ENCODE measurements around the gene OGFR. TPM values are rescaled to one million over a fixed set of nuclear protein-coding genes. Genes with fewer than 3 reads are reported as not detected.

The OGFR gene
- total RNA-seq, 1 experiment from 2014 or later: 55.0 TPM

DNA sequence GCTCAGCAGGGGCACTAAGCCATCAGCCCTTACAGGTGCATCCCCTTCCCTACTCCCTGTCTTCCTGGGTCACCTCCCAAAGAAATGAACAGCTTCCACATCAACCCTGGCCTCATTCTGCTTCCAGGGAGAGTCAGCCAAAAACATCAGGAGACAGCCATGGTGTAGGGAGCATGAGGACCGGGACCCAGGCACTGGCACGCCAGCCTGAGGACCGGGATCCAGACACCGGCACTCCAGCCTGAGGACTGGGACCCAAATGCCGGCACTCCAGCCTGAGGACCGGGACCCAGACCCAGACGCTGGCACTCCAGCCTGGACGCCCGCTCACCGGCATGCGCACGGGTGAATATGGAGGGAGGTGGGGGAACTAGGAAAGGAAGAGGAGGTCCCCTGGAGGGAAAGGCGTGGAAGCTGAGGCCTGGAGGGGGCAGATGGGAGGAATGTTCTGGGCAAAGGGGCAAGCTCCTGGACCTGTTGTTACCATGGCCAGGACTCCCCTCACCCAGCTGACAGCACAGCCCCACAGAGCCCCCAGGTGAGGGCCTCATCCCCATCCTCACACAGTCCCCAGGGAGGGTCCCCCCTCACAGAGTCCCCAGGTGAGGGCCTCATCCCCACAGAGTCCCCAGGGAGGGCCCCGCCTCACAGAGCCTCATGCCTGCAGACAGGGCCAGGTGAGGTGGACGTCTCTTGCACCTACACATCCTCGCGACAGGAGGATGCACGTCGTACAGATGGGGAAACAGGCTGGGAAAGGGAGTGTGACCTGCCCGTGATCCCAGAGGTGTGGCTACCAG lies 34.3 kb upstream of the OGFR start:
- DNase-seq (ENCODE audit: low read depth): no peak

DNA sequence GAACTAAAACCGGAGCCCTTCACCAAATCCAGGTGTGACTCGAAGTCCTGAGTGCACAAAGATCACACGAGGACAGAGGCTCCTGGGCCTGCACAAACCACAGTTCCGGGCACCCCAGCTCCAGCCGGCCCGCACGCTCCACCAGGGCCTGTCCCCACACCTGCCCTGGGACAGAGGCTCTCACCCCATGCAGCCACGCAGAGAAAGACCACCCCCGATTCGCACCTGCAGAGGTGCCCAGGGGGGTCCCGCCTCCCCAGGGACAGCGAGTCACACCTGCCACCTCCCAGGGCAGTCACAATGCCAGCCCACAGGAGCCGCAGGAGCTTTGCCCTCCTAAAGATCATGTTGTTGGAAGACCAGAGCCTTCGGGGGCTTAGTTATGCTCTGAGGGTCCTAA lies 33.7 kb upstream of the OGFR start:
- no peak for DNase-seq (ENCODE audit: low read depth)

DNA sequence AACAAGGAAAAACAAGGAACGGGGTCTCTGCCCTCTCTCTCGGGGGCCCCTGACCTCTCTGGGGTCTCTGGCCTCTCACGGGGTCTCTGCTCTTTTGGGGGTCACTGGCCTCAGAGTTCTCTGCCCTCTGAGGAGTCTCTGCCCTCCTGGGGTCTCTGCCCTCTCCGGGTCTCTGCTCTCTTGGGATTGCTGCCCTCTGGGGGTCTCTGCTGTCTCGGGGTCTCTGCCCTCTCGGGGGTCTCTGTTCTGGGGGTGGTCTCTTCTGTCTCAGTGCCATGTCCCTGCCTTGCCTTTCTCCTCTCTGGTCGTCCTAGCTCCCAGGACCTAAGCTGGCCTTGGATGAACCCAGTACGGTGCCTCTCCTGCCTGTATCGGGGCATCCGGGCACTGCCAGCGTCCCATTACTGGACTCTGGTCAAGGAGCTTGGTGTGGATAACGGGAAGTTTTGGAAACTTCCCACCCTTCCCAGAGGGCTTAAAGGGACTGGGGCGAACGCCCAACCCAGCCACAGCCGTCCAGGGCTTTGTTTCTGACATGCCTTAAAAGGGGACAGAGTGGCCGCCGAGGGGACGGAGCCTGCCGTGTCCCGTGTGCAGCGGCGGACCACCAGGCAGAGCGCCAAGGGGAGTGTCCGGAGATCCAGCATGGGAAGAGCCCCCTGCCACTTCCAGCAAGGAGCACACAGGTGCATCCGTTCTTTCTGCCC lies 33.1 kb upstream of the OGFR start:
- no peak for DNase-seq (ENCODE audit: low read depth)

DNA sequence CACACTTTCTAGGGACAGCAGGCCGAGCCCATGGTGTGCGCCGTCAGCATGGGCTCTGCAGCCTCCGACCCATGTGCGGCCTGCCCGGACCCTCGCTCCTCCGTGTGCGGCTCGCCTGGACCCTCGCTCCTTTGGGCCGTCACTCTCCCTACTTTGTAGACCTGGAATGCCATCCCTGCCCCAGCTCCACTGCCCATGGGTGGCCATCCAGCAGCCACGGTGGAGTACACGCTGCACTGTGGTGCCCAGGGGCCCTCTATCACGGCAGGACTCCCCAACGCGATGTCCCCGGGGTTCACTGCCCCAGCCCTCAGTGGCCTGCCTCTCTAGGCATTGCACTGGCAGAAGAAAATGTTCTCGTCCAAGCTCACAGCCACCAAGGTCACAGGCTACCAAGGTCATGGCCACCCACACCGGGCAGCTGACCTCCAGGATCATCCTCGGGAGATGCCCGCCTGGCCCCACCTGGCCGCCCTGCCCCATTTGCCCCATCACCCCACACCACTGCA lies 32.5 kb upstream of the OGFR start:
- DNase-seq (ENCODE audit: low read depth): no peak

DNA sequence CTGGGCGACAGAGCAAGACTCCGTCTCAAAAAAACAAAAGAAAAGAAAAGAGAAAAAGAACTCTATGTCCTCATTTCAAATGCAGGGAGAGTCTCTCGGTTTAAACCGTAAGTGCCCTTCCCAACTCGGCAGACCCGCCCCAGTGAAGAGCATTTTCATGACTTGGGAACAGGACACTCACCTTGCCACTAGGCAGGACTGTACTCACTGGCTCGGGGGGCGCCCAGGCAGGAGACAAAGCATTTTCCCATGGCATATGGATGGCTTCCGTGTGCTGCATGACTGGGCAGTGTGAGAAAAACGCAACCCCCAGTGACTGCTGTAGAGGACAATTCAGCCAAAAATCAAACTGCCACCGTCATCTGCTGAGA lies 32.0 kb upstream of the OGFR start:
- no peak for DNase-seq (ENCODE audit: low read depth)

DNA sequence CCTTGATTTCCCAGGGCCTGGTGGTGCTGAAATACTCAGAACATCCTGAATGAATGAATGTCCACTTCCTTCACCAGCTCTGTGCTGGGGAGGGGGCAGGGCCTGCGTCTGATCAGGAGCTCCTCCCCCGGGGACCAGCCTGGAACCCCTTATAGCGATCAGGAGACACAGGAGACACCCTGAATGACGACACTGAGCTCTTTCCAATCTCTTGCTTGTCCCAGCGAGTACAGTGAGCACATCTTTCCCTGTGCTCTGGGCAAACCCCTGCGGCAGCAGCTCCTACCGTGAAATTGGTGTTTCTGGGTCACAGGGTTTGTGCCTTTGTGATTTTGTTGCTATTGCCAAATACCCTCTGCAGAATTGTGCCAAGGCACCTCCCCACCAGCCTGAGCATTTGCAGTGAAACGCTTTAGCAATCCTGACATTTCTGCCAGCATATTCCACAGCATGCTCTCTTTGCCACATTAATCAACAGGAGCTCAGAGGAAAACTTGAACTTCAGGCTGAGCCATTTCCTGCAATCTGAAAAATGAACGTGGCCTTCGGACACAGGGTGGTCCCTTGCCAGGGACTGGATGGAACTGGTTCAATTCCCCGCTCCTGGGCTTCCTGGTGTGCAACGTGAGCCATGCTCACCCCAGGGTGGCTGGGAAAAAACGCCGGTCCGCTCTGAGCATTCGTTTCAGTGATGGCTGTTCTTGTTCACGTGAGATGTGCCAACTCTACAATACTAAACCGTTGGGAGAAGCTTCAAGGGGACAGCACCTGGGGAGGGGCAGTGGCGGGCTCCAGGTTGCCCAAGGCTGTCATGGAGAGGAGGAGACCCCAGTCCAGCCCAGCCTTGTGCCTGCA lies 31.4 kb upstream of the OGFR start:
- DNase-seq (ENCODE audit: low read depth): peak; percentile 32

DNA sequence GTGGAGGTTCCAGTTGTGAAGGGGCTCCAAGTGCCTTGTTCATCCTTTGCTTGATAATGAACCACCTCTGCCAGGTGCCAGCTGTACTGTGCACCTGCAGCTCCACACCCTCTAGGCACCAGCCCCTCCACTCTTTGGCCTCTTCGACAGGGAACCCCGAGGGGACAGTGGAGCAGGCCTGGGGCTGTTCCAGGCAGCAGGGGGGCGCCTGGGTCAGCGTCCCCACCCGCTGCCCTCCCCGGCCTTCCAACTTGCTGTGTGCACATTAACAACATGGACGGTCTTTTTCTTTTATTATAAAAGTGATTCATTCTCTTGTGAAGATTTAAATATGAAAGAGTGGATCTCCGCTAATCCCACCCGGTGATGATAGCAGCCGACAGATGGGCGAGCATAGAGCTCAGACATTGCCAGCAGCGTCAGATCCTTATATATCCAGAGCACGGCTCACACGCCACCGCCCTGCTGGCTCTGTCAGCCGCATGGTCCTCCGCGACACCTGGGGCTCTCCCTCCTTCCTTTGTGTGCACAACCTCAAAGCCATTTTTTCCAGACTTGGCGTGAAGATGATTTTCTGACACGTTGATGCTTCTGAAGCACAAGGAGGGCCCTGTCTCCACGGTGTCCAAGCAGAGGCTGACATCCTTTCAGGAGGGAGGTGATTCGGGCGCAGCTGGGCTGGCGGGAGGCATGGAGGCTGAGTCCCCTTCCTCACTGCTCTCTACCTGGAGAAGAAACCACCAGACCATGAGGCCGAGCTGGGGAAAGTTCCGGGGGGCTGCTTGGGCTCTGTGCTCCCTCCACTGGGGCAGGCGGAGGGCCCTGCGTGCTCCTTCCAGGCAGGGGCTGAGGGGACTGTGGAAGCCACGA lies 30.6 kb upstream of the OGFR start:
- DNase-seq (ENCODE audit: low read depth): no peak

DNA sequence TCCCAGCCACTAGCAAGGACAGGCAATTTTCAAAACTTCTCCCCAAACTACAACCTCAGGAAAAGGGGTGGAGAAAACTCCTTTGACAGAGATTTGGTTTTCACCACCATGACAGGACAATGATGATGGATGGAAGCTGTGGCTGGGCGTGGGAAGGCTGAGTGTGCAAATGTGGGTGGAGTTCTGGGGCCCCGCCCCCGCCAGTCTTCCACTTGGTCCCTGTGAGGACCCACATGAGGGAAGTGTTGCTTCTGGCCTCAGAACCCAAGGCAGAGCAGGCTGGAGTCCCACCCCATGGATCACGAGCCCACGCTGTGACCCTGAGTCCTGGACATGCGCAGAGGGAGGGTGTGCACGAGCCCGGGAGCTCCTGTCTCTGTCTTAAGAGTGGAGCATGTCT lies 29.9 kb upstream of the OGFR start:
- peak; percentile 35 for DNase-seq (ENCODE audit: low read depth)

DNA sequence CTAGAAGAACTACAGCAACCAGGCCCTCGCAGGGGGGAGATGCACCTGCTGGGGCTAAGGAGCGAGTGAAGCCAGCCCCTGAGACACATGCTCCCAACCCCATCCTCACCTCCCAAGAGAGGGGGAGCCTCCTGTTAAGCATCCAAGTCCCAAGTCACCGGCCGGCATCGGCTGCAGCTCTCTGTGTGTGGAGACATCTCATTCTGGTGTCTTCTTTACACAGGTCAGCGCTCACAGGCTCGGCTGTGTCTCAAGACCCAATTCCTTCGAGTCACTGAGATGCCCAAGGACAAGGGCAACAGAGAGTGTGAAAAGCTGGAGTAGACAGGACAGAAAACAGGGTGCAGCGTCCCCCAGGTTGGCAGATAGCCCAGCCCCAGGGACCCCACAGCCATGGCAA lies 29.4 kb upstream of the OGFR start:
- DNase-seq (ENCODE audit: low read depth): no peak

DNA sequence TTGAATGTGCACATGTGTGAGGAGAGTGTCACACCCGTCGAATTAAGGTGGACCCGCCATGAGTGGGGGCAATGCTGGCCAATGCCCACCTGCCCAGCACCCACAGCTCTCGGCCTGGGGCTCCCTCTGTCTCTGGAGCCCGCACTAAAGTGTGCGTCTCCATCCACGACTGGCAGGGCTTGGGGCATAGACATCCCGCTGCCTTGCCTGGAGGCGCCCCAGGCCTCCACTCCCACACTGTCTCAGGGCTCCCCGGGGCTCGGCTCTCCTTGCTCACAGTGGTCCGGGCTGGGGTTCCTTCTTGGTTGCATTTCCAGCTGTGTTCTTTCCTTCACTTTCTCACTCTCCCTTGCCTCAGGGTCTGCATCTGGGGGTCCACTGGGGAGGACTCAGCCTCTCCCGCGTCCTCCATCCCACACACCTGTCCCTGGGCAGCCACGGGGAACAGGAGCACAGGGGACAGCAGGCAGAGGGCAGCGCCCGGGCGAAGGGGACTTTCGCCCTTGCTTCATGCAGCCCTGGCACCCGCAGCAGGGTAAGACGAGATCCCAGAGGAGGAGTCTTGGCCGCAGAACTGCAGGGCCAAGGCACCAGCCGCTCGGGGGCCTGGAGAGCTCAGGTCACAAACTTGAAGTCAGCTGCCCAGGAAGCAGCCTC lies 28.5 kb upstream of the OGFR start:
- DNase-seq (ENCODE audit: low read depth): no peak

DNA sequence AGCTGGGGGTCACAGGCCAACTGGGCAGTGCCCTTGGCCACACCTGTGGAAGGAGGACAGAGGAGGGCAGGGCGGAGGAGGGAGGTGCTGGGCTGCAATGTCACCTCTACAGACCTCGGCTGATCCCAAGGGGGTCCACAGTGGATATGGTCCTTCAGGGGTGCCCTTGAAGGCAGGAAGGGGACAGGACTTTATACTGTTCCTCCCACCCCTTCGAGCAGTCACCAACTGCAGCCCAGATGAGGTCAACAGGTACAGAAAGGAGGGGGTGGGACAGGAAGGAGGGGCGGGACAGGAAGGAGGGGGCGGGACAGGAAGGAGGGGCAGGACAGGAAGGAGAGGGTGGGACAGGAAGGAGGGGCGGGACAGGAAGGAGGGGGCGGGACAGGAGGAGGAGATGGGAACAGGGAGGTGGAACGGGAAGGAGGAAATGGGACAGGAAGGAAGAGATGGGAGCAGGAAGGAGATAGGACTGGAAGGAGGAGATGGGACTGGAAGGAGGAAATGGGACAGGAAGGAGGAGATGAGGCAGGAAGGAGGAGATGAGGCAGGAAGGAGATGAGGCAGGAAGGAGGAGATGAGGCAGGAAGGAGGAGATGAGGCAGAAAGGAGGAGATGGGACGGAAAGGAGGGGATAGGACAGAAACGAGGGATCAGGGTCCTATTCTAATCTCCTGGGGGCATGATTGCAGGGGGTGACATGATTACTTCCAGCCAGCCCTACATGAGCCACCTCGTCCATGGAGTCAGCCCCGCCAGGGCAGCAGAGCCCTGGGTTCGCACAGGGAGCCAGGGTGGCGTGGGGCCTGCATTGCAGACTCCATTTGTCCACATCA lies 27.7 kb upstream of the OGFR start:
- DNase-seq (ENCODE audit: low read depth): peak; percentile 72

DNA sequence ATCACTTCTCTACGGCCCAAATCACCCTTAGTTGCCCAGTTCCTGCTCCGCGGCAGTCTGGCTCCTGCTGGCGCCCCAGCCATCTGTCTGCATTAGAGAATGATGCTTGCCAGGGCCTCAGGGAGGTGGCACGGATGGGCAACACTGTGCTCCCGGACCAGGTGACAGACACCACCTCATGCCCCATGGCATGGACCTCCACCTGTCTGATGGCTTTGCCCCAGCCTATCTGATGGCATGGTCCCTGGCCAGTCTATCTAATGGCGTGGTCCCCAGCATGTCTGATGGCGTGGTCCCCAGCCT lies 27.2 kb upstream of the OGFR start:
- DNase-seq (ENCODE audit: low read depth): no peak

DNA sequence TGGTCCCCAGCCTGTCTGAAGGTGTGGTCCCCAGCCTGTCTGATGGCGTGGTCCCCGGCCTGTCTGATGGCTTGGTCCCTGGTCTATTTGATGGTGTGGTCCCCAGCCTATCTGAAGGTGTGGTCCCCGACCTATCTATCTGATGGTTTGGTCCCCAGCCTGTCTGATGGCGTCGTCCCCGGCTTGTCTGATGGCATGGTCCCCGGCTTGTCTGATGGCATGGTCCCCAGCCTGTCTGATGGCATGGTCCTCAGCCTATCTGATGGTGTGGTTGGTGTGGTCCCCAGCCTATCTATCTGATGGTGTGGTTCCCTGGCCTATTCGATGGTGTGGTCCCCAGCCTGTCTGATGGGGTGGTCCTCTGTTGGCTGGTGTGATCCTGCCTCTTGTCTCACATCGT lies 26.6 kb upstream of the OGFR start:
- DNase-seq (ENCODE audit: low read depth): no peak

DNA sequence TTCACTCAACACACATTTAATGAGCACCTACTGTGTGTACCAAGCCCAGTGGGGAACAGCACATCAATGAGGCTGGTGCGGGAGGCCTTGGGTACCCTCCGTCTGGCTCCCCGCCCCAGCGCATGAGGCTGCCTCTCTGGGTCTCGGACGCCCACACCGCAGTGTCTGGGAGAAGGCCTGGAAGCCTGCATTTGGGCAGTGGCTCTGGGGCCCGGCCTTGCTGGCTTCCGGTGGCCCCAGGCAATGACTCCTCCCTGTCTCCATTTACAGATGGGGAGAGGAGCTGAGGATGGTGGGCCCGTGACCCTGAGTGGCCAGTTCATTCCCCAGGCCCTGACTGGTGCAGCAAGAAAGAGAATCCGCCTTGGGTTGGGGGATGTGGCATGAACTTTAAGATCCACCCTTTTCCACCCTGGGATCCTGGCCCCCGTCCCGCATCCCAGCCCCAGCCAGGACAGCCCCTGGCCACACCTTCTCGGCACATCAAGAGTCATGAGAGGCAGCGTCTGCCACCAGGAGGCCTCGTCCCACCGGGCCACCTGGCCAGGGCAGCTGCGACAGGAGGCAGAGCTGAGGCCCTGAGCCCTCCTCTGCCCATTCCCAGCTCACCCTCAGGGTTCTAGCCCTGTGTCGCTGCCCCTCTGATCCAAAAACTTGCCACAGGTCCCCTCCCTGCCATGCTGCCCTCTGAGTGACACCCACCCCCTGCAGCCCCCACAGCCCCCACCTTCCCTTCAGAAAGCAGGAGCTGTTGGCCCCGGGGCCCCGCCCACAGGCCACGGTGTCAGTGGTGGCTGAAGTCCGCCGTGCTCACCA lies 25.8 kb upstream of the OGFR start:
- no peak for DNase-seq (ENCODE audit: low read depth)

DNA sequence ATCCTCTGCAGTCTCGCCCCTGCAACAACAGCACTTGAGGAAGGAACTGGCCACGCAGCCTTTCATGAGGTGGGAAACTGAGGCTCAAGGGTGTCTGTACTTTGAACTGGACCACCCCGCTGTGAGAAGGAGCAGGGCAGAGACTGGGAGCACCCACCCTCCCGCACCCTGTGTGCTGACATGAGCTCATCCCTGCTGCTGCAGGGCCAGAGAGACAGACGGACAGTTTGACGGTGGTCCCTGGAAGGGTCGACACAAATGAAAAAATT lies 25.3 kb upstream of the OGFR start:
- no peak for DNase-seq (ENCODE audit: low read depth)

DNA sequence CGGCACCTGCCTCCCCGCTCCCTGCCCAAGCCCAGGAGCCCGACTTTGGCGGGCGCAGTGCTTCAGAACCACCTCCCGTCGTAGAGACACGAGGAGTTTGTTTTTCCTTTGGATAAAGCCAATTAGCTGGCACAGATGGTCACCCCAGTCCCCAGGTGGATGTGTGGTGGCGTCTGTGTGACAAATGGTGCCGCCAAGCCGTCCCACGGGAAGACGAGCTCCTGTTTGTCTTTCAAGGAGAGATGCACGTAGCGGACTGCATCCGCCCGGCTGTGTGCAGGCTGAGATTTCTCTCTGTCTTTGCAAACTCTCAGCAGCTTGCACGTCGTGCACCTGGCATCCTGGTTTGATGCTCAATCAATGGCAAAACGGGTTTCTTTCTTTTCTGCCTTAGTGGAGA lies 24.4 kb upstream of the OGFR start:
- DNase-seq (ENCODE audit: low read depth): no peak

DNA sequence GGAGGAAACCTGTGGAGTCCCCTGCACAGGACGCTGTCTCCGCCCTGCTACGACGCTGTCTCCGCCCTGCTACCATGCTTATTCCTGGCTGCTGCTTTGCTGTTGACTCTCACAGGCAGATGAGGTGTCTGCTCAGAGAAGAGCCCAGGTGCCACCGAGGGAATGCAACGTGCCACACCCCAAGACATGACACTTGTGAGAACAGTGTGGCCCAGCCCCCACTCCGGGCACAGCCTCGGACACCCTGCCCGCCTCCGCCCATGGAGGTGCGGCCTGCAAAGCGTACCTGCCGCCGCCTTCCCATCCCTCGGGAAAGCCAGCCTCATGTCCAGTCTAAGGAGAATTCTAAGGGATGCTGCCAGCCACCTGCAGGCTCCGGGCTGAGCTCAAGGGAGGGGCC lies 23.9 kb upstream of the OGFR start:
- DNase-seq (ENCODE audit: low read depth): no peak

DNA sequence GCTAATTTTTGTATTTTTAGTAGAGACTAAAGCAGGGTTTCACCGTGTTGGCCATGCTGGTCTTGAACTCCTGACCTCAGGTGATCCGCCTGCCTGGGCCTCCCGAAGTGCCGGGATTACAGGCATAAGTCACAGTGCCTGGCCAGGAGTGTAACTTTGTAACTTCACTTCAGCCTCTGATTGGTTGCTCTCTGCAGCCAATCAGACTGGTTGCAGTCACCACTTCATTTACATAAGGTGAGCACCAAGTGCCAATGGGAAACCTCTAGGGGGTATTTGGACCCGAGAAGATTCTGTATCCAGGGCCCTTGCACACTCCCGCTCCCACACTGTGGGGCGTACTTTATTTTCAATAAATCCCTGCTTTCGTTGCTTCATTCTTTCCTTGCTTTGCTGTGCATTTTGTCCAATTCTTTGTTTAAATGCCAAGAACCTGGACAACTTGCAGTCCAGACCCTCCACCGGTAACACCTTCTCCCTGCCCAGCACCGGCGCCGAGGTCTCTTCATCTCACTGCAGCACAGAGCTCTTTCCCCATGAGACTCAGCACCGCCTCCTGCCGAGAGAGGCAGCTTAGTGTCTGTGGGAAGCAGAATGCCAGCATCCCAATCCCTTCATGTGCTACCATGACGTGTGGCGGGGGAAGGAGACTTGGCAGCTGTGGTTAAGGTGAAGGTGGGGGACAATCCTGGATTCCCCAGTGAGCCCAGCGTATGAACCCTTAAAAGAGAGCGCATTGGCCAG lies 22.3 kb upstream of the OGFR start:
- peak; percentile 16 for DNase-seq (ENCODE audit: low read depth)

DNA sequence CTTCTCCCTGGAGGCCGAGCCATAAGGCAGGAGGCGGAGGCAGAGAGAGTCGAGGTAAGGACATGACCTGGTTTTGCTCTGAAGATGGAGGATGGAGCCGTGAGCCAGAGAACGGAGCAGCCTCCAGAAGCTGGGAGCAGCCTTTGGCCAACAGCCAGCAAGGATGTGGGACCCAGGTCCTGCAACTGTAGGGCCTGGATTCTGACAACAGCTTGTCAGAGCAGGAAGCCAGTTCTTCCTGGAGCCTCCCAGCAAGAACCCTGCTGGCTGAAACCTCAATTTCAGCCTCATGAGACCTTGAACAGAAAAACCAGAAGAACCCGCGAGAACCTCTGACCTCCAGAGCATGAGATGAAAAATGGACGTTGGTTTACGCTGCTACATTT lies 21.7 kb upstream of the OGFR start:
- no peak for DNase-seq (ENCODE audit: low read depth)
